ENCODE data around the gene IGHMBP2.

Gene IGHMBP2

DNA sequence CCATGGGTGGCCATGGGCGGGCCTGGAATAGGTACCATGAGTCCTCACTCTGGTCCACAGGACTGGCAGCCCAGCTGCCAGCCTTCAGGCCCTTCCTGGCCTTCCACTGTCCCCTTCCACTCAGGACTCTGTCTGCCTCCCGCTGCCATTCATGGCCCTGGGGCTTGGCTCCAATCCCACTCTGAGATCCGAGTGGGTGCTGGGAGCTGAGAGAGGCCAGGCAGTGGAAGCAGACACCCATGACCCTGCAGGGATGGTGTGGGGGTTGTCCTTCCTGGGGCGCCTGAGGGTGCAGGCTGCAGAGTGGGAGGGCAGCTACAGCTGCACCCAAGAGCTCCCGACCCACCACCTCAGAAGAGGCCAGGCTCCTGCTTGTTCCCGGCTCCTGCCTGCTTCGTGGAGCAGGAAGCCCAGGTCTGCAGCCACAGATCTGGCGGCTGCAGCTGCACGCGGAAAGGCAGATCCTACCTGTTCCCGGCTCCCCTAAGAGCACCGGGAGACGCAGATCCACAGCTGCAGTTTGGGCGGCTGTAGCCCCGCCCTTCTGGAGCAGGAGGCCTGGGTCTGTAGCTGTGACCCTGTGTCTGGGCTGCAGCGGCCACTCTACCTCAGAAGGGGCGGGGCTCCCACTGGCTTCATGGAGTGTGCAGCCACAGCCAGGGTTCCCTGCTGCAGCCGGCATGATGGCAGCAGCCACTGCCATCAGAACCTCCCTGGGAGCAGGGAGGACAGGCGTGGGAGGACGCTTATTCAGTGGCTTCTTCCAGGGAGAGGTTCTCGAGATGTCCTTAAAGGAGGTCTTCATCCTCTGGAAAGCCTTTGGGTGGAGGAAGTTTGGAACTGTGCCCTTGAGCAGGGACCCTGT lies 27.5 kb downstream of the IGHMBP2 start:
- TF ChIP-seq, protein P1, sequence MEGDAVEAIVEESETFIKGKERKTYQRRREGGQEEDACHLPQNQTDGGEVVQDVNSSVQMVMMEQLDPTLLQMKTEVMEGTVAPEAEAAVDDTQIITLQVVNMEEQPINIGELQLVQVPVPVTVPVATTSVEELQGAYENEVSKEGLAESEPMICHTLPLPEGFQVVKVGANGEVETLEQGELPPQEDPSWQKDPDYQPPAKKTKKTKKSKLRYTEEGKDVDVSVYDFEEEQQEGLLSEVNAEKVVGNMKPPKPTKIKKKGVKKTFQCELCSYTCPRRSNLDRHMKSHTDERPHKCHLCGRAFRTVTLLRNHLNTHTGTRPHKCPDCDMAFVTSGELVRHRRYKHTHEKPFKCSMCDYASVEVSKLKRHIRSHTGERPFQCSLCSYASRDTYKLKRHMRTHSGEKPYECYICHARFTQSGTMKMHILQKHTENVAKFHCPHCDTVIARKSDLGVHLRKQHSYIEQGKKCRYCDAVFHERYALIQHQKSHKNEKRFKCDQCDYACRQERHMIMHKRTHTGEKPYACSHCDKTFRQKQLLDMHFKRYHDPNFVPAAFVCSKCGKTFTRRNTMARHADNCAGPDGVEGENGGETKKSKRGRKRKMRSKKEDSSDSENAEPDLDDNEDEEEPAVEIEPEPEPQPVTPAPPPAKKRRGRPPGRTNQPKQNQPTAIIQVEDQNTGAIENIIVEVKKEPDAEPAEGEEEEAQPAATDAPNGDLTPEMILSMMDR (IDR thresholded peaks at IDR 0.05) = no peak

DNA sequence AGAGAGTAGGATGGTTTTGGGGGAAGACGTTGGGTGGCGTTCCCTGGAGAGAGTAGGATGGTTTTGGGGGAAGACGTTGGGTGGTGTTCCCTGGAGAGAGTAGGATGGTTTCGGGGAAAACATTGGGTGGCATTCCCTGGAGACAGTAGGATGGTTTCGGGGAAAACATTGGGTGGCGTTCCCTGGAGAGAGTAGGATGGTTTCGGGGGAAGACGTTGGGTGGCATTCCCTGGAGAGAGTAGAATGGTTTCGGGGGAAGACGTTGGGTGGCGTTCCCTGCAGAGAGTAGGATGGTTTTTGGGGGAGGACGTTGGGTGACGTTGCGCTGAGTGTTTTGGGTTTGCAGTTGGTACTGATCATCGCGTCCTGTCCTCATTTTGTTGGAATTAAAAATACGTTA lies 28.2 kb downstream of the IGHMBP2 start:
- TF ChIP-seq, protein P1 (IDR thresholded peaks at IDR 0.05) = no peak

DNA sequence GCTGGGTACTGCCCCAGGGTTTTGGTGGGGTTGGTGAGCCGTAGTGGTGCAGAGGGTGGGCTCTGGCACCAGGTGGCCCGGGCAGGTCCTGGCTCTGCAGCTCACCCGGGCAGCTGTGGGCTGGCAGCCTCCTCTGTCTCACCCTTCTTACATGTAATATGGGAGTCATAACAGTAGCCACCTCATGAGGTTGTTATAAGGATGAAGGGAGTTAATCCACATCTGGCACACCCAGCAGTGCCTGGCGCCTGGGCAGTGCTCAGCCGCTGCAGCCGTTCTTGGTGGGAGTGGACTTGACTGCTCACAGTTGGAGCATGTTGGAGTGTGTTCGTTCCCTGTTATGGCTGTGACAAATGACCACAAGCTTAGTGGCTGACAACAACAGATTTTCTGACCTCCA lies 28.7 kb downstream of the IGHMBP2 start:
- TF ChIP-seq, protein P1 (IDR thresholded peaks at IDR 0.05) = no peak

DNA sequence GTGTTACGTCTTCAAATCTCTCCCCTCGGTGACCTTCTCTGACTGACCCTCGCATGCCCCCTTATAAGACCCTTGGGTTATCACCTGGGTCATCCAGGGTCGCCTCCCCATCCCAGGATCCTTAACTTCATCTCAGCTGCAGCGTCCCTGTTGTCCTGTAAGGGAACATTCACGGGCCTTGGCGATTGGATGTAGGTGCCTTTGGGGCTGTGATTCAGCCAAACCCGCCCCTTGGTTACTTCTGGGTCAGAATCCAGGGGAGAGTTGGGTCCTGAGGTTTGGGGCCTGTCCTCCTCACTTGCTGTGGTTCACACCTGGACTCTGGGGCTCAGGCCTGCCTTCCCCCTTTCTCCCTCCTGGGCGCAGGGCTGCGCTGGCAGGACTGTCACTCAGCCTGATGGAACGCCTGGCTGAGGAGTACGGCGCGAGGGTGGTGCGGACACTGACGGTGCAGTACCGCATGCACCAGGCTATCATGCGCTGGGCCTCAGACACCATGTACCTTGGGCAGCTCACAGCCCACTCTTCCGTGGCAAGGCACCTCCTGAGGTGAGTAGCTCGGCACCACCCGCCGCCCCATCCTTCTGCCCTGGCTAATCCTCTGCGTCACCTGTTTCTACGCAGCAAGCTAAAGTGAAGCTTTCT lies 29.4 kb downstream of the IGHMBP2 start:
- TF ChIP-seq, protein P1 (IDR thresholded peaks at IDR 0.05) = no peak

DNA sequence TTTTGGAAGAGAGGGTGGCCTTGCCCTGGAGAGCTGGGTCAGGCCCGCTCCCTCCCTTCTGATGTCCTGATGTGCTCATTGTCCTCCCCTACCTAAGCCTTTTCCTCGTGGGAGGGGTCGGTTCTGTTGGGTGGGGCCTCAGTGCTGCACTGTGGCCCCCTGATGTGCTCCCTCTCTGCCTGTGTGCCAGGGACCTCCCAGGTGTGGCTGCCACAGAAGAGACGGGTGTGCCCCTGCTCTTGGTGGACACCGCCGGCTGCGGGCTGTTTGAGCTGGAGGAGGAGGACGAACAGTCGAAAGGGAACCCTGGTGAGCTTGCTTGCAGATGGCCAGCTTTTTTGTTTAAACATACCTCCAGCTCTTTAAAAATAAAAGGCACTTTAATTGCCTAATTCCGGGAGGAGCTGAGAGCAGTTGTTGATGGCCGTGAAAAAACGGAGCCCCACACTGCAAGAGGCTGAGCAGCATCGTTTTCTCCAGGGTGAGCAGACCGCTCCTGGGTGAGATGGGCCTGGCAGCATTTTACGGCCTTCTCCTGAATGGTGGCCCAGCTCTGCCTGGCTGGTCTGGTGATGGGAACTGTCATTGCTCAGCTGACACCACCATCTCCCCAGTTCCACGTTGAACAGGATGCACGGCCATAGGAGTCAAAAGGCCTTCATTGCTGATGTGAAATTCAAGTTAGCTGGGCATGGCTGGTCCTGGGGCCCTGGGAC lies 30.1 kb downstream of the IGHMBP2 start:
- TF ChIP-seq, protein P1 (IDR thresholded peaks at IDR 0.05) = no peak

DNA sequence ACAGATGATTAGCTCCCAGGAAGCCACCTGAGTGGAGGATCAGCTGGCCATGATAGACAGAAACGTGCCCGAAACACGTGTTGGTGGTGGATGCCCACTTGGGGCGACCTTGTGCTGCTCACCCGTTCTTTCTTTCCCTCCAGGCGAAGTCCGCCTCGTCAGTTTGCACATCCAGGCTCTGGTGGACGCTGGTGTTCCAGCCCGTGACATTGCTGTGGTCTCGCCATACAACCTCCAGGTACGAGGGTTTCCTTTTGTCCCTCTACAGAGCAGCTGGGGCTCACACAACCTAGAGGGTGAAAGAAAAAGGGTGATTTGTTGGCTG lies 30.6 kb downstream of the IGHMBP2 start:
- TF ChIP-seq, protein P1 (IDR thresholded peaks at IDR 0.05) = no peak

DNA sequence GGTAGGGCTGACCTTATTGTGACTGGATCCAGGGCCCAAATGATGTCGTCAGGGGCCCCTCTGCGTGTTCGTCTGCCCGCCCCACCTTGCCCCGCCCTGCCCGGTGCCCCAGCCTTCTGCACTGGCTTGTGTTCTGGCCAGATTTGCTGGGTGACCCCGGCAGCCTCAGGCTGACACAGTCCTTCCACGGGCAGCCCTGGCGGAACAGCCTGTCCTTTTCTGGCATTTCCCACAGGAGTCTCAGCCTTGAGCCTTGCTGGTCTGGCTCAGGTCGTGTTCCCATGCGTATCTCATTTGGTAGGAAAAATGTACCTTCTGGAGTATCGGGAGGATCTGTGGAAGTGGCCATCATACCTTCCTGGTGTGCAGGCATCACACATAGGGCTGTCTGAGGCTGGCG lies 31.0 kb downstream of the IGHMBP2 start:
- TF ChIP-seq, protein P1 (IDR thresholded peaks at IDR 0.05) = no peak
